Putamen (tissue), 1 donor: Measurements from ENCODE around the gene ZNF629.

Source experiments
- DNase-seq: peaks from one replicate; pipeline ENCODE4 v3.0.0-alpha.2; 2016; ENCODE audit warnings: low spot score

The ZNF629 gene

GRCh38 chr16:30767767-30768465 lies 19.1 kb downstream of the ZNF629 start:
- no peak for DNase-seq

- no peak for DNase-seq
These were observed 20.1 kb downstream of the ZNF629 start for GRCh38 chr16:30766933-30767284.

- no peak for DNase-seq
These were observed 20.6 kb downstream of the ZNF629 start for GRCh38 chr16:30766206-30766932.

GRCh38 chr16:30764816-30765465 lies 22.1 kb downstream of the ZNF629 start:
- no peak for DNase-seq

GRCh38 chr16:30764086-30764485 lies 22.9 kb downstream of the ZNF629 start:
- DNase-seq = no peak

- DNase-seq = no peak
These were observed 23.8 kb downstream of the ZNF629 start for GRCh38 chr16:30762991-30763725.

GRCh38 chr16:30761928-30762902 lies 24.8 kb downstream of the ZNF629 start, which contains the start of the genes CFAP119 and RNF40:
TSS of gene CFAP119 (minus strand) at chr16:30762062. CDS start at chr16:30761748, 314 bp downstream.
TSS of gene RNF40 (plus strand) at chr16:30762322. CDS start at chr16:30762546, 224 bp downstream.
- DNase-seq = peak; percentile 97

- DNase-seq = no peak
These were observed 25.5 kb downstream of the ZNF629 start for GRCh38 chr16:30761427-30761927.

- no peak for DNase-seq
These were observed 26.2 kb downstream of the ZNF629 start for GRCh38 chr16:30760577-30761426.

GRCh38 chr16:30760001-30760559 lies 26.9 kb downstream of the ZNF629 start:
- DNase-seq = no peak

GRCh38 chr16:30758988-30759491 lies 28.0 kb downstream of the ZNF629 start:
- no peak for DNase-seq

- no peak for DNase-seq
These were observed 29.7 kb downstream of the ZNF629 start for GRCh38 chr16:30757316-30757715.

- no peak for DNase-seq
These were observed 30.3 kb downstream of the ZNF629 start for GRCh38 chr16:30756781-30757100.

GRCh38 chr16:30755955-30756780 lies 30.8 kb downstream of the ZNF629 start:
- DNase-seq = no peak

- DNase-seq = no peak
These were observed 33.4 kb downstream of the ZNF629 start for GRCh38 chr16:30753596-30753995.

- DNase-seq = no peak
These were observed 36.0 kb downstream of the ZNF629 start for GRCh38 chr16:30750876-30751465.

GRCh38 chr16:30750201-30750600 lies 36.8 kb downstream of the ZNF629 start:
- no peak for DNase-seq
